Upper lobe of left lung (tissue), 6 donors: ENCODE measurements around the gene FIBCD1. TPM values are rescaled to one million over a fixed set of nuclear protein-coding genes. Genes with fewer than 3 reads are reported as not detected.

Experiments
- ATAC-seq, 2 donors: fragments of 200-7000 bp; cut with Tn5 transposase; one replicate each; pipeline ENCODE4 v1.9.1; 2022; ENCODE audit warnings: mild to moderate bottlenecking in 2 of 2, moderate library complexity in 2 of 2; ENCODE audit not compliant: low FRiP score in 2 of 2
- DNase-seq, 2 donors: peaks; one replicate each; pipeline ENCODE4 v3.0.0-alpha.2; 2019 to 2020
- H3K27ac ChIP-seq, 4 donors: fragments of 200-600 bp; sonication (generic); one replicate each; pipeline ENCODE4 v1.5.1; 2016 to 2019
- H3K27me3 ChIP-seq, 4 donors: fragments of 200-600 bp; sonication (generic); one replicate each; pipeline ENCODE4 v1.5.1; 2017 to 2019
- H3K36me3 ChIP-seq, 4 donors: fragments of 200-600 bp; sonication (generic); one replicate each; pipeline ENCODE4 v1.5.1; 2016 to 2019
- H3K4me1 ChIP-seq, 4 donors: fragments of 200-600 bp; sonication (generic); one replicate each; pipeline ENCODE4 v1.5.1; 2018 to 2019
- H3K4me3 ChIP-seq, 4 donors: fragments of 200-600 bp; sonication (generic); one replicate each; pipeline ENCODE4 v1.5.1; 2017 to 2019; ENCODE audit warnings: mild to moderate bottlenecking in 2 of 4, moderate library complexity in 1 of 4
- H3K9me3 ChIP-seq, 4 donors: fragments of 200-600 bp; sonication (generic); one replicate each; pipeline ENCODE4 v1.5.1; 2018 to 2019
- CTCF ChIP-seq, 6 experiments: fragments of 450-650 bp in 4 of 6; fragments of 200-600 bp in 2 of 6; sonication (generic) in 2 of 6; IDR thresholded peaks; one replicate each; pipeline ENCODE4 v1.5.1; 2016 to 2019; ENCODE audit warnings: antibody characterized with exemption in 6 of 6
- EP300 ChIP-seq, 4 donors: sonication (generic); formaldehyde crosslinking; IDR thresholded peaks; one replicate each; pipeline ENCODE4 v1.5.1; 2017; ENCODE audit warnings: antibody characterized with exemption in 4 of 4, control low read depth in 2 of 4
- POLR2A ChIP-seq, 4 donors: fragments of 450-650 bp; IDR thresholded peaks; one replicate each; pipeline ENCODE4 v1.5.1; 2016 to 2017; ENCODE audit warnings: antibody characterized with exemption in 4 of 4, mild to moderate bottlenecking in 2 of 4
- POLR2AphosphoS5 ChIP-seq, 2 donors: sonication (generic); formaldehyde crosslinking; IDR thresholded peaks; one replicate each; pipeline ENCODE4 v1.5.1; 2017; ENCODE audit warnings: antibody characterized with exemption in 2 of 2
- WGBS, 2 donors: methylation state at CpG; one replicate each; pipeline ENCODE4 v1.1.5; 2017 to 2018; 5-methylcytosine and 5-hydroxymethylcytosine counted together
- total RNA-seq, 6 donors: library from RNA; depleted of rRNA in 4 of 6; stranded (reverse); fragments of >200 nt in 4 of 6; gene quantifications; one replicate each; pipeline versions ENCODE4 v1.1.0 to v1.2.1, GENCODE V29; 2016 to 2021
- donor health status: DM: no; HTN: no; CAD: no; lungs with moderate emphysema.
- donor health status: DM: no; HTN: yes; CAD: no; lungs with severe emphysema.

The FIBCD1 gene
- total RNA-seq, 6 donors from 2014 or later: 0.30 to 15.8 (median 4.1) TPM

GRCh38 chr9:130906735-130907416 is 32.2 kb downstream of the FIBCD1 start:
- Histone ChIP-seq H3K36me3 (no peaks in the 10 kb centered on the region), H3K27me3 (peaks cover 0 to 5% (median 0%) of the 10 kb centered on the region in 4 donors), H3K4me3 (no peak overlapping the region), H3K27ac (no peak overlapping the region), H3K4me1 (no peaks in the 10 kb centered on the region), H3K9me3 (no peaks in the 10 kb centered on the region)
- no peak for TF ChIP-seq CTCF (IDR thresholded peaks at IDR 0.05)
- no peak for ATAC-seq
- WGBS, 2 donors: 72 to 74% methylated on average over 18 to 21 of the region's 21 CpGs
- no peak for DNase-seq

- no peak overlapping the region for H3K27ac ChIP-seq
- WGBS, 2 donors: 78 to 83% methylated on average over 12 to 24 of the region's 24 CpGs
- no peaks in the 10 kb centered on the region for H3K4me1 ChIP-seq
- H3K9me3 ChIP-seq: no peaks in the 10 kb centered on the region
- no peak overlapping the region for H3K4me3 ChIP-seq
- H3K36me3 ChIP-seq: no peaks in the 10 kb centered on the region
- no peak for DNase-seq
- peaks cover 0 to 5% (median 0%) of the 10 kb centered on the region in 4 donors for H3K27me3 ChIP-seq
- no peak for TF ChIP-seq EP300 (IDR thresholded peaks at IDR 0.05)
- TF ChIP-seq POLR2AphosphoS5 (IDR thresholded peaks at IDR 0.05): no peak
- TF ChIP-seq POLR2A (IDR thresholded peaks at IDR 0.05): no peak
- no peak for TF ChIP-seq CTCF (IDR thresholded peaks at IDR 0.05)
- ATAC-seq: no peak
Observed at GRCh38 chr9:130905902-130906734, 32.9 kb downstream of the FIBCD1 start.

GRCh38 chr9:130905125-130905901 is 33.7 kb downstream of the FIBCD1 start:
- no peak overlapping the region for H3K4me3 ChIP-seq
- H3K9me3 ChIP-seq: no peaks in the 10 kb centered on the region
- H3K27ac ChIP-seq: no peak overlapping the region
- no peaks in the 10 kb centered on the region for H3K4me1 ChIP-seq
- peak in 1 of 2 donors; percentile 41 for DNase-seq
- ATAC-seq: no peak
- 84 to 85% methylated on average over 24 of the region's 24 CpGs for WGBS, 2 donors
- H3K36me3 ChIP-seq: no peaks in the 10 kb centered on the region
- TF ChIP-seq CTCF (IDR thresholded peaks at IDR 0.05) (no peak), POLR2AphosphoS5 (IDR thresholded peaks at IDR 0.05) (no peak), POLR2A (IDR thresholded peaks at IDR 0.05) (no peak), EP300 (IDR thresholded peaks at IDR 0.05) (no peak)
- H3K27me3 ChIP-seq: peaks cover 0 to 5% (median 0%) of the 10 kb centered on the region in 4 donors

- Histone ChIP-seq H3K4me3 (no peak overlapping the region), H3K9me3 (no peaks in the 10 kb centered on the region), H3K27ac (no peak overlapping the region), H3K4me1 (no peaks in the 10 kb centered on the region), H3K27me3 (peaks cover 0 to 5% (median 0%) of the 10 kb centered on the region in 4 donors), H3K36me3 (no peaks in the 10 kb centered on the region)
- ATAC-seq (no peak), DNase-seq (peak in 1 of 2 donors; percentile 75)
- TF ChIP-seq POLR2A (IDR thresholded peaks at IDR 0.05) (no peak), EP300 (IDR thresholded peaks at IDR 0.05) (no peak), CTCF (IDR thresholded peaks at IDR 0.05) (no peak), POLR2AphosphoS5 (IDR thresholded peaks at IDR 0.05) (no peak)
- 84 to 85% methylated on average over 27 to 47 of the region's 48 CpGs for WGBS, 2 donors
Observed at GRCh38 chr9:130904070-130905044, 34.7 kb downstream of the FIBCD1 start.
